ENCODE results near the gene POM121. TPM values are rescaled to one million over a fixed set of nuclear protein-coding genes. Genes with fewer than 3 reads are reported as not detected.
"Not testable (repeated sequence)": the region's sequence is repeated elsewhere in the genome, so short reads cannot be mapped to it uniquely, and the experiment has no call there.

The POM121 gene
- total and polyA plus RNA-seq, 2 of the 8 experiments (the other 6 are each of a cell fraction or from before 2014, with no cell fraction given): 11.5 to 57.0 TPM

DNA sequence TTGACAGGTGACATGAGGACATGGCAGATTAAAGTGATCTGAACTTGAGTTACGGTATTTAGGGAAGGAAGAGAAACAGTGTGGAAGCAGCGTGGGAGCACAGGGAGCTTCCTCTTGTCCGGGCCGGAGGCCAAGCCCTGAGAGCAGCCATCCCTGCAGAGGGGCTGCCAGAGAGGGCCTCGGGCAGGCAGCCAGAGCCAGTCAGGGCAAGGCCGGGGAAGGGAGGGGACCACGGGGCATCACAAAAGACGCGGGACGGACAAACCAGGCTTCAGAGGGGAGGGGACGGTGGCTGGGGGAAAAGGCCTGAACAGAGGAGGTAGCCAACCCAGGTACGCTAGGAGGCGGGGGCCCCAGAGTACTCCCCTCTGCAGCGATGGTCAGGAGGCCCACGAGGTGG, 20.0 kb downstream of the POM121 start:
- POLR2A ChIA-PET (ENCODE audit: partially characterized antibody): not testable (repeated sequence)
- 92% methylated on average over 6 of the region's 15 CpGs; no CpG with 5 or more reads in 1 of the 2 experiments for WGBS, 2 experiments (ENCODE audit: extremely low coverage in 1 of 2, insufficient coverage in 1 of 2, insufficient read length in 1 of 2, insufficient replicate concordance in 2 of 2, low coverage in 1 of 2, low lambda C conversion rate in 2 of 2, missing lambda C conversion rate in 1 of 2)

DNA sequence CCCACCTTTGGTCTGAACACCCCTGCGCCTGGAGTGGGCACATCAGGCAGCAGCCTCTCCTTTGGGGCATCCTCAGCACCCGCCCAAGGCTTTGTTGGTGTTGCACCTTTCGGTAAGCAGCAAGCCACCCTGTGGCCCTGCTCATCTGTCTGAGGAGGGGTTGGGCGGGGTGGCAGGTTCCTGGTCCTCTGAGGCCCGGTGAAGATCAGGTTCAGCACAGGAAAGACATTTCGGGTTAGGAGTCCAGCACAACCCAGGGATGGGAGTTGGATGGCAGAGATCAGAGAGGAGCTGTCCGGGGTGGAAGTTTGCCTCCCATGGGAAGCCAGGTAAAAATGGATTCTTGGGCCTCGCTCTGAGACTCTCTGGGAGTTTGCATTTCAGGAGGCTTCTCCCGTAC, 20.7 kb downstream of the POM121 start:
- H2BK12ac ChIP-seq (ENCODE audit: low read depth, low read length); H4K8ac ChIP-seq (ENCODE audit: extremely low read depth, insufficient read depth, low read length); H3K79me1 ChIP-seq (ENCODE audit: low read depth, low read length); H2BK15ac ChIP-seq (ENCODE audit: low read length); H3K9ac ChIP-seq (replicated peaks in 1 of 4; ENCODE audit: extremely low read depth in 1 of 4, low read depth in 3 of 4, low read length in 3 of 4); H2BK5ac ChIP-seq (ENCODE audit: low read depth, low read length); H3K4ac ChIP-seq (replicated peaks; ENCODE audit: insufficient read length, low read depth, low read length); H4K5ac ChIP-seq (ENCODE audit: insufficient read length, low read depth, low read length); H3K14ac ChIP-seq (ENCODE audit: insufficient read length); H2BK20ac ChIP-seq (ENCODE audit: low read length); DNase-seq (ENCODE audit: low read depth in 1 of 2, low spot score in 2 of 2); H3K79me2 ChIP-seq (ENCODE audit: control insufficient read depth in 1 of 2, insufficient read depth in 2 of 2, low read length in 2 of 2); H4K91ac ChIP-seq (replicated peaks; ENCODE audit: insufficient read length, low read length); CTCF ChIA-PET (ENCODE audit: partially characterized antibody); H3K9me3 ChIP-seq (ENCODE audit: insufficient read depth in 2 of 2, low read depth in 1 of 2, low read length in 1 of 2); POLR2A ChIA-PET (ENCODE audit: partially characterized antibody); H3K23me2 ChIP-seq (ENCODE audit: low read depth, low read length); H2AK5ac ChIP-seq (ENCODE audit: low read depth, low read length); H3K23ac ChIP-seq (ENCODE audit: insufficient read length); H2BK120ac ChIP-seq (replicated peaks; ENCODE audit: low read depth, low read length); H4K20me1 ChIP-seq (replicated peaks in 1 of 2; ENCODE audit: control insufficient read depth in 1 of 2, insufficient read depth in 2 of 2, low read length in 2 of 2); H3K4me2 ChIP-seq (ENCODE audit: insufficient read depth in 1 of 2, low read depth in 2 of 2, low read length in 2 of 2); H3K56ac ChIP-seq (replicated peaks; ENCODE audit: insufficient read length, low read depth, low read length); H3K18ac ChIP-seq (ENCODE audit: extremely low read depth, low read length); H3K27me3 ChIP-seq (replicated peaks in 1 of 4; ENCODE audit: control insufficient read depth in 3 of 4, extremely low read depth in 1 of 4, insufficient read depth in 3 of 4, low read length in 3 of 4); H3K27ac ChIP-seq (ENCODE audit: low read depth, low read length); FAIRE-seq; H3K4me3 ChIP-seq (ENCODE audit: extremely low read depth in 1 of 4, insufficient read depth in 2 of 4, low read depth in 3 of 4, low read length in 4 of 4); H2AFZ ChIP-seq (ENCODE audit: low read length); H3K4me1 ChIP-seq (replicated peaks in 1 of 4; ENCODE audit: control insufficient read depth in 3 of 4, insufficient read depth in 4 of 4, low read length in 3 of 4): not testable (repeated sequence)
- 85% methylated on average over 7 of the region's 9 CpGs; no CpG with 5 or more reads in 1 of the 2 experiments for WGBS, 2 experiments (ENCODE audit: extremely low coverage in 1 of 2, insufficient coverage in 1 of 2, insufficient read length in 1 of 2, insufficient replicate concordance in 2 of 2, low coverage in 1 of 2, low lambda C conversion rate in 2 of 2, missing lambda C conversion rate in 1 of 2)
- peaks cover 0 to 16% (median 3%) of the 10 kb centered on the region in 4 experiments; a peak in 3 of 8 replicates for H3K36me3 ChIP-seq (ENCODE audit: control insufficient read depth in 2 of 4, insufficient read depth in 4 of 4, low read length in 3 of 4)

More for the DNA sequence above, 20.0 kb downstream of the POM121 start:
- H3K4me2 ChIP-seq (ENCODE audit: insufficient read depth in 1 of 2, low read depth in 2 of 2, low read length in 2 of 2); H3K27ac ChIP-seq (ENCODE audit: low read depth, low read length); H2BK120ac ChIP-seq (replicated peaks; ENCODE audit: low read depth, low read length); H2BK15ac ChIP-seq (ENCODE audit: low read length); H3K18ac ChIP-seq (ENCODE audit: extremely low read depth, low read length); H2BK12ac ChIP-seq (ENCODE audit: low read depth, low read length); H2BK5ac ChIP-seq (ENCODE audit: low read depth, low read length); H3K4me3 ChIP-seq (ENCODE audit: extremely low read depth in 1 of 4, insufficient read depth in 2 of 4, low read depth in 3 of 4, low read length in 4 of 4); H3K79me1 ChIP-seq (ENCODE audit: low read depth, low read length); H2AK5ac ChIP-seq (ENCODE audit: low read depth, low read length); H4K20me1 ChIP-seq (replicated peaks in 1 of 2; ENCODE audit: control insufficient read depth in 1 of 2, insufficient read depth in 2 of 2, low read length in 2 of 2); FAIRE-seq; H4K8ac ChIP-seq (ENCODE audit: extremely low read depth, insufficient read depth, low read length); H3K27me3 ChIP-seq (replicated peaks in 1 of 4; ENCODE audit: control insufficient read depth in 3 of 4, extremely low read depth in 1 of 4, insufficient read depth in 3 of 4, low read length in 3 of 4); CTCF ChIA-PET (ENCODE audit: partially characterized antibody); H3K9me3 ChIP-seq (ENCODE audit: insufficient read depth in 2 of 2, low read depth in 1 of 2, low read length in 1 of 2); H3K23me2 ChIP-seq (ENCODE audit: low read depth, low read length); H3K56ac ChIP-seq (replicated peaks; ENCODE audit: insufficient read length, low read depth, low read length); DNase-seq (ENCODE audit: low read depth in 1 of 2, low spot score in 2 of 2); H2BK20ac ChIP-seq (ENCODE audit: low read length); H3K4ac ChIP-seq (replicated peaks; ENCODE audit: insufficient read length, low read depth, low read length); H2AFZ ChIP-seq (ENCODE audit: low read length); H3K79me2 ChIP-seq (ENCODE audit: control insufficient read depth in 1 of 2, insufficient read depth in 2 of 2, low read length in 2 of 2); H4K91ac ChIP-seq (replicated peaks; ENCODE audit: insufficient read length, low read length); H3K4me1 ChIP-seq (replicated peaks in 1 of 4; ENCODE audit: control insufficient read depth in 3 of 4, insufficient read depth in 4 of 4, low read length in 3 of 4); H4K5ac ChIP-seq (ENCODE audit: insufficient read length, low read depth, low read length); H3K9ac ChIP-seq (replicated peaks in 1 of 4; ENCODE audit: extremely low read depth in 1 of 4, low read depth in 3 of 4, low read length in 3 of 4); H3K14ac ChIP-seq (ENCODE audit: insufficient read length); H3K23ac ChIP-seq (ENCODE audit: insufficient read length): not testable (repeated sequence)
- H3K36me3 ChIP-seq (ENCODE audit: control insufficient read depth in 2 of 4, insufficient read depth in 4 of 4, low read length in 3 of 4): peaks cover 0 to 14% (median 3%) of the 10 kb centered on the region in 4 experiments; a peak in 3 of 8 replicates

All from H1 (cell line).